Activated naive CD8-positive, alpha-beta T cell treated with anti-CD3 and anti-CD28 coated beads for 36 hours (primary cell): ENCODE measurements around the gene PPBP. TPM values are rescaled to one million over a fixed set of nuclear protein-coding genes. Genes with fewer than 3 reads are reported as not detected.
"Not testable (repeated sequence)": the region's sequence is repeated elsewhere in the genome, so short reads cannot be mapped to it uniquely, and the experiment has no call there.

ENCODE experiments used
- DNase-seq: peaks from one replicate; pipeline ENCODE4 v3.0.0; 2021
- H3K27ac Mint-ChIP-seq: one replicate; pipeline ENCODE4 v1.8.0; 2022; ENCODE audit warnings: mild to moderate bottlenecking, moderate library complexity, mixed read lengths
- H3K27me3 Mint-ChIP-seq: one replicate; pipeline ENCODE4 v1.8.0; 2022; ENCODE audit warnings: mild to moderate bottlenecking, mixed read lengths
- H3K36me3 Mint-ChIP-seq: one replicate; pipeline ENCODE4 v1.8.0; 2021; ENCODE audit warnings: mild to moderate bottlenecking, mixed read lengths
- H3K4me1 Mint-ChIP-seq: one replicate; pipeline ENCODE4 v1.8.0; 2021; ENCODE audit warnings: mixed read lengths
- H3K4me3 Mint-ChIP-seq: one replicate; pipeline ENCODE4 v1.8.0; 2022; ENCODE audit warnings: mild to moderate bottlenecking, moderate library complexity, mixed read lengths
- H3K9me3 Mint-ChIP-seq: one replicate; pipeline ENCODE4 v1.8.0; 2022; ENCODE audit warnings: mixed read lengths
- total RNA-seq, 2 experiments: library from RNA; stranded (reverse); gene quantifications; one replicate each; pipeline ENCODE4 v1.2.3, GENCODE V29; 2021

Gene PPBP
- total RNA-seq, 2 experiments from 2014 or later = not detected

- no peaks in the 10 kb centered on the region for H3K4me1 Mint-ChIP-seq
- no peak overlapping the region for H3K27ac Mint-ChIP-seq
- DNase-seq = no peak
- H3K27me3 Mint-ChIP-seq = peaks cover 8% of the 10 kb centered on the region
- peaks cover 9% of the 10 kb centered on the region for H3K9me3 Mint-ChIP-seq
- H3K36me3 Mint-ChIP-seq = no peaks in the 10 kb centered on the region
- H3K4me3 Mint-ChIP-seq = no peak overlapping the region
These were observed 9.1 kb downstream of the PPBP start for GRCh38 chr4:73978886-73979285.

- no peak for DNase-seq
- H3K4me3 Mint-ChIP-seq = no peak overlapping the region
- no peaks in the 10 kb centered on the region for H3K36me3 Mint-ChIP-seq
- no peak overlapping the region for H3K27ac Mint-ChIP-seq
- H3K9me3 Mint-ChIP-seq = peaks cover 19% of the 10 kb centered on the region
- H3K27me3 Mint-ChIP-seq = peaks cover 8% of the 10 kb centered on the region
- H3K4me1 Mint-ChIP-seq = no peaks in the 10 kb centered on the region
These were observed 11.3 kb downstream of the PPBP start for GRCh38 chr4:73976716-73977115.

GRCh38 chr4:73976217-73976616 is 11.8 kb downstream of the PPBP start:
- Mint-ChIP-seq H3K9me3 (peaks cover 22% of the 10 kb centered on the region), H3K4me3 (no peak overlapping the region), H3K27me3 (peaks cover 6% of the 10 kb centered on the region), H3K4me1 (no peaks in the 10 kb centered on the region), H3K36me3 (no peaks in the 10 kb centered on the region), H3K27ac (no peak overlapping the region)
- DNase-seq = no peak

GRCh38 chr4:73974352-73974751 is 13.6 kb downstream of the PPBP start:
- H3K36me3 Mint-ChIP-seq = no peaks in the 10 kb centered on the region
- no peak for DNase-seq
- no peaks in the 10 kb centered on the region for H3K4me1 Mint-ChIP-seq
- H3K27ac Mint-ChIP-seq = no peak overlapping the region
- H3K9me3 Mint-ChIP-seq = peaks cover 28% of the 10 kb centered on the region
- no peaks in the 10 kb centered on the region for H3K27me3 Mint-ChIP-seq
- H3K4me3 Mint-ChIP-seq = no peak overlapping the region

DNA sequence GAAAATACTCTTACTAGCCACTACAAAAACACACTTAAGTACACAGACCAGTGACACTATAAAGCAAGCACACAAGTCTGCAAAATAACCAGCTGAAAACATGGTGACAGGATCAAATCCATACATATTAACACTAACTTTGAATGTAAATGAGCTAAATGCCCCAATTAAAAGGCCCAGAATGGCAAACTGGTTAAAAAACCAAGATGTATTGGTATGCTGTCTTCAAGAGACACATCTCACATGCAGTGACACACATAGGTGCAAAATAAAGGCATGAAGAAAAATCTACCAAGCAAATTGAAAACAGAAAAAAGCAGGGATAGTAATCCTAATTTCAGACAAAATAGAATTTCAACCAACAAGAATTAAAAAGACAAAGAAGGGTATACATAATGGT is 17.0 kb downstream of the PPBP start:
- DNase-seq = no peak
- Mint-ChIP-seq H3K4me3 (no peak overlapping the region), H3K27me3 (no peaks in the 10 kb centered on the region), H3K27ac (no peak overlapping the region), H3K4me1 (no peaks in the 10 kb centered on the region), H3K36me3 (no peaks in the 10 kb centered on the region), H3K9me3 (peaks cover 26% of the 10 kb centered on the region)

DNA sequence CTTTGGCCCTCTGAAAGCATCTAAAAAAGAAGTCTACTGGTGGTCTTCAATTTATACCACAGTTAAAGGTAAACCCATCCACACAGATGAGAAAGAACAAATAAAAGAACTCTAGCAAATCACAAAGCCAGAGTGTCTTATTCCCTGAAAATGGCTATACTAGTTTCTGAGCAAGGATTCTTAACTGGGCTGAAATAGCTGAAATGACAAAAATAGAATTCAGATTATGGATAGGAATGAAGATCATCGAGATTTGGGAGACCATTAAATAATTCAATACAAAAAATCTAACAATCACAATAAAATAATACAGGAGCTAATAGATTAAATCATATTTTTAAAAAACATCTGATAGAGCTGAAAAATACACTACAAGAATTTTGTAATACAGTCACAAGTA is 18.0 kb downstream of the PPBP start:
- Mint-ChIP-seq H3K4me3 (no peak overlapping the region), H3K36me3 (no peaks in the 10 kb centered on the region), H3K27me3 (no peaks in the 10 kb centered on the region), H3K4me1 (no peaks in the 10 kb centered on the region), H3K9me3 (peaks cover 21% of the 10 kb centered on the region), H3K27ac (no peak overlapping the region)
- no peak for DNase-seq

GRCh38 chr4:73967866-73968265 is 20.1 kb downstream of the PPBP start:
- Mint-ChIP-seq H3K4me1 (no peaks in the 10 kb centered on the region), H3K36me3 (no peaks in the 10 kb centered on the region), H3K27me3 (no peaks in the 10 kb centered on the region), H3K9me3 (peaks cover 15% of the 10 kb centered on the region), H3K27ac (no peak overlapping the region), H3K4me3 (no peak overlapping the region)
- no peak for DNase-seq

GRCh38 chr4:73964862-73965611 is 23.0 kb downstream of the PPBP start:
- H3K27ac Mint-ChIP-seq = no peak overlapping the region
- no peaks in the 10 kb centered on the region for H3K36me3 Mint-ChIP-seq
- H3K9me3 Mint-ChIP-seq = peaks cover 8% of the 10 kb centered on the region
- no peaks in the 10 kb centered on the region for H3K27me3 Mint-ChIP-seq
- DNase-seq = no peak
- H3K4me3 Mint-ChIP-seq = no peak overlapping the region
- no peaks in the 10 kb centered on the region for H3K4me1 Mint-ChIP-seq

DNA sequence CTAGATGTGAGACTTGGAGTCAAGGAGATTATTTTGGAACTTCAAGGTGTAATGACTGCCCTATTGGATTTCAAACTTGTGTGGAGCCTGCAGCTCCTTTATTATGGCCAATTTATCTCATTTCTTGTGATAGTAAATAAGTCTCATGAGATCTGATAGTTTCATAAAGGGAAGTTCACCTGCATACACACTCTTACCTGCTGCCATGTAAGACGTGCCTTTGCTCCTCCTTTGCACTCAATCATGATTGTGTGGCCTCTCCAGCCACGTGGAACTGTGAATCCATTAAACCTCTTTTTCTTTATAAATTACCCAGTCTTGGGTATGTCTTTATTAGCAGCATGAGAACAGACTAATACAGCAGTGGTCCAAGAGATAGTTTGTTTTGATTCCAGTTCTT is 25.3 kb downstream of the PPBP start:
- H3K4me1 Mint-ChIP-seq = no peaks in the 10 kb centered on the region
- no peaks in the 10 kb centered on the region for H3K36me3 Mint-ChIP-seq
- no peak overlapping the region for H3K27ac Mint-ChIP-seq
- H3K4me3 Mint-ChIP-seq = no peak overlapping the region
- H3K27me3 Mint-ChIP-seq = no peaks in the 10 kb centered on the region
- no peak for DNase-seq
- H3K9me3 Mint-ChIP-seq = peaks cover 18% of the 10 kb centered on the region

DNA sequence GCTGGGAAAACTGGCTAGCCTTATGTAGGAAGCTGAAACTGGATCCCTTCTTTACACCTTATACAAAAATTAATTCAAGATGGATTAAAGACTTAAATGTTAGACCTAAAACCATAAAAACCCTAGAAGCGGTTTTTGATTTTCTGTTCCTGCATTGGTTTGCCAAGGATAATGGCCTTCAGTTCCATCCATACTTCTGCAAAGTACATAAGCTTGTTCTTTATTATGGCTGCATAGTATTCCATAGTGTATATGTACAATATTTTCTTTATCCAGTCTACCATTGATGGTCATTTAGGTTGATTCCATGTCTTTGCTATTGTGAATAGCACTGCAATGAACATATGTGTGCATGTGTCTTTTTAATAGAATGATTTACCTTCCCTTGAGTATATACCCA is 28.9 kb downstream of the PPBP start:
- H3K9me3 Mint-ChIP-seq = peaks cover 35% of the 10 kb centered on the region
- H3K36me3 Mint-ChIP-seq, H3K4me1 Mint-ChIP-seq, H3K27ac Mint-ChIP-seq, H3K27me3 Mint-ChIP-seq, DNase-seq, H3K4me3 Mint-ChIP-seq: not testable (repeated sequence)

GRCh38 chr4:73952352-73952751 is 35.6 kb downstream of the PPBP start:
- H3K4me1 Mint-ChIP-seq = no peaks in the 10 kb centered on the region
- peaks cover 3% of the 10 kb centered on the region for H3K27me3 Mint-ChIP-seq
- H3K36me3 Mint-ChIP-seq = no peaks in the 10 kb centered on the region
- no peak overlapping the region for H3K4me3 Mint-ChIP-seq
- H3K27ac Mint-ChIP-seq = no peak overlapping the region
- H3K9me3 Mint-ChIP-seq = peaks cover 14% of the 10 kb centered on the region
- no peak for DNase-seq

- peaks cover 18% of the 10 kb centered on the region for H3K27me3 Mint-ChIP-seq
- DNase-seq = not testable (repeated sequence)
These were observed 37.5 kb downstream of the PPBP start for GRCh38 chr4:73950376-73950920.

GRCh38 chr4:73948990-73949706 is 38.8 kb downstream of the PPBP start:
- H3K27me3 Mint-ChIP-seq = peaks cover 30% of the 10 kb centered on the region
- no peak for DNase-seq
- no peaks in the 10 kb centered on the region for H3K36me3 Mint-ChIP-seq
- H3K9me3 Mint-ChIP-seq = peaks cover under 1% of the 10 kb centered on the region
- H3K27ac Mint-ChIP-seq = no peak overlapping the region
- H3K4me1 Mint-ChIP-seq = no peaks in the 10 kb centered on the region
- no peak overlapping the region for H3K4me3 Mint-ChIP-seq

More at GRCh38 chr4:73950376-73950920, 37.5 kb downstream of the PPBP start:
- H3K4me1 Mint-ChIP-seq, H3K4me3 Mint-ChIP-seq, H3K27ac Mint-ChIP-seq, H3K36me3 Mint-ChIP-seq, H3K9me3 Mint-ChIP-seq: not testable (repeated sequence)

GRCh38 chr4:73948291-73948690 is 39.7 kb downstream of the PPBP start:
- peaks cover 37% of the 10 kb centered on the region for H3K27me3 Mint-ChIP-seq
- H3K4me3 Mint-ChIP-seq = no peak overlapping the region
- no peaks in the 10 kb centered on the region for H3K36me3 Mint-ChIP-seq
- no peak overlapping the region for H3K27ac Mint-ChIP-seq
- no peak for DNase-seq
- H3K4me1 Mint-ChIP-seq = no peaks in the 10 kb centered on the region
- no peaks in the 10 kb centered on the region for H3K9me3 Mint-ChIP-seq

DNA sequence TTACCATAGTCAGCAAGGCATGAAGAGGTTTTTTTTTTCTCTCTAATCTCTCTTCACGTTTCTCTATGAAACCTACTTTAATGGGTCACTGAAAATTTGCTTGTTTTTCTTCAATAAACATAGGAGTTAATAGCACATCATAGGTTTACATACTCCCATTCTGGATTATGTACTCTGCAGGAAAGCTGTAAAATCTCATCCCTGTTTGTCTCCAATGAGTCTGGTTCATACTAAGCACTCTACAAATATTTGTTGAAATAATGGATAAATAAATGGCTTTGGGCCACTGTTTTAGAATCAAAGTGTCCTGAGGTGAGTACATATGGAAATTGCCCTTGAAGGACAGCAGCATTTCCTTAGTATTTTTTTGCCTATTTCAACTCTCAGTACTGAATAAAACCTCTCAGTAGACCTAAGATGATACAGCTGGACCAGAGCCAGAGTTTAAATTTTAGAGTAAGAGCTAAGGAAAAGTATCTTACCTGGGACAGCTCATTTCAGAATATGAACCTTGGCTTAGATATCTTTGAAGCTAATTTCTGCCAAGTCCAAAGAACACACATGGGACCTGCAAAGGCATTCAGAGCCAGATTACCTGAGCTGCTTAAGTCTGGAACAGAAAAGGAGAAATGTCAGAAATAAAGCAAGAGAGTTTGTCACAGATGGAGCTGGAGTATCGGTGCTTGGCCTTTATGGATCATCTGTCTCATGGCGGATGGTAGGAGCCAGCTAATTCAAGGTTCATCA is 40.6 kb downstream of the PPBP start:
- H3K36me3 Mint-ChIP-seq = no peaks in the 10 kb centered on the region
- peaks cover 45% of the 10 kb centered on the region for H3K27me3 Mint-ChIP-seq
- no peaks in the 10 kb centered on the region for H3K9me3 Mint-ChIP-seq
- no peak for DNase-seq
- no peak overlapping the region for H3K4me3 Mint-ChIP-seq
- H3K4me1 Mint-ChIP-seq = no peaks in the 10 kb centered on the region
- H3K27ac Mint-ChIP-seq = no peak overlapping the region
